AG09309 (cell line): ENCODE data around the gene OR1D5.
A peak's percentile ranks its signal among the peaks of the same experiment; 100 is the strongest.

ENCODE experiments used
- DNase-seq: peaks from one replicate; pipeline ENCODE4 v3.0.0-alpha.2; 2010; ENCODE audit warnings: low read depth
- H3K4me3 ChIP-seq: 2 replicates; pipeline ENCODE4 v1.5.1; 2011; ENCODE audit warnings: mild to moderate bottlenecking, low read depth, low read length, moderate library complexity; ENCODE audit not compliant: control insufficient read depth
- TF ChIP-seq, protein P1 (sequence below): IDR thresholded peaks from 2 replicates; pipeline ENCODE4 v1.5.1; 2011; ENCODE audit warnings: mild to moderate bottlenecking, low read depth, low read length, inconsistent platforms; ENCODE audit not compliant: insufficient read depth, control insufficient read depth; ENCODE audit errors: missing control alignments

OR1D5 gene

GRCh38 chr17:3012926-3013581 lies 50.4 kb downstream of the OR1D5 start:
- no peak for DNase-seq
- H3K4me3 ChIP-seq = no peak overlapping the region
- TF ChIP-seq, protein P1, sequence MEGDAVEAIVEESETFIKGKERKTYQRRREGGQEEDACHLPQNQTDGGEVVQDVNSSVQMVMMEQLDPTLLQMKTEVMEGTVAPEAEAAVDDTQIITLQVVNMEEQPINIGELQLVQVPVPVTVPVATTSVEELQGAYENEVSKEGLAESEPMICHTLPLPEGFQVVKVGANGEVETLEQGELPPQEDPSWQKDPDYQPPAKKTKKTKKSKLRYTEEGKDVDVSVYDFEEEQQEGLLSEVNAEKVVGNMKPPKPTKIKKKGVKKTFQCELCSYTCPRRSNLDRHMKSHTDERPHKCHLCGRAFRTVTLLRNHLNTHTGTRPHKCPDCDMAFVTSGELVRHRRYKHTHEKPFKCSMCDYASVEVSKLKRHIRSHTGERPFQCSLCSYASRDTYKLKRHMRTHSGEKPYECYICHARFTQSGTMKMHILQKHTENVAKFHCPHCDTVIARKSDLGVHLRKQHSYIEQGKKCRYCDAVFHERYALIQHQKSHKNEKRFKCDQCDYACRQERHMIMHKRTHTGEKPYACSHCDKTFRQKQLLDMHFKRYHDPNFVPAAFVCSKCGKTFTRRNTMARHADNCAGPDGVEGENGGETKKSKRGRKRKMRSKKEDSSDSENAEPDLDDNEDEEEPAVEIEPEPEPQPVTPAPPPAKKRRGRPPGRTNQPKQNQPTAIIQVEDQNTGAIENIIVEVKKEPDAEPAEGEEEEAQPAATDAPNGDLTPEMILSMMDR = peak; percentile 74
